GM21737 (cell line): ENCODE measurements around the gene CSTF2.
"Not testable (repeated sequence)": the region's sequence is repeated elsewhere in the genome, so short reads cannot be mapped to it uniquely, and the experiment has no call there.

ENCODE experiments used
- ATAC-seq: cut with Tn5 transposase; IDR thresholded peaks from one replicate; pipeline ENCODE4 v1.9.1; 2021; ENCODE audit warnings: mild to moderate bottlenecking, moderate library complexity; ENCODE audit not compliant: unreplicated experiment

Gene CSTF2

GRCh38 chrX:100819837-100820666 is at the start of gene CSTF2:
CSTF2 (plus strand) TSS chrX:100820391; CDS start chrX:100820417, 26 bp downstream.
- peak; percentile 100 for ATAC-seq

DNA sequence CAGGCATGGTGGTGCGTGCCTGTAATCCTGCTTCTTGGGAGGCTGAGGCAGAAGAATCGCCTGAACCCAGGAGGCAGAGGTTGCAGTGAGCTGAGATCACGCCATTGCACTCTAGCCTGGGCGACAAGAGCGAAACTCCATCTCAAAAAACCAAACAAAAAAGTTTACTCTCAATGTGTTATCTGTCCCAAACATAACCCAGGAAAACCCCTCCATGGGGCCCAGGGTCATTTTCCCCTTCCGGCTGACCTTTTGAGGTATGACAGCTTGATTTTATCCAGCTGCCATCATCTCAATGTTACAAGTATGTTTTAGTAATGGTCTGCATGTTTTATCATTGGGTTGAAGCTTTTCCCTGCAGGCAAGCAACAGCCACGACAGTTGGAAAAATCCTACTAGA is 23.8 kb upstream of the CSTF2 start:
- ATAC-seq = not testable (repeated sequence)

DNA sequence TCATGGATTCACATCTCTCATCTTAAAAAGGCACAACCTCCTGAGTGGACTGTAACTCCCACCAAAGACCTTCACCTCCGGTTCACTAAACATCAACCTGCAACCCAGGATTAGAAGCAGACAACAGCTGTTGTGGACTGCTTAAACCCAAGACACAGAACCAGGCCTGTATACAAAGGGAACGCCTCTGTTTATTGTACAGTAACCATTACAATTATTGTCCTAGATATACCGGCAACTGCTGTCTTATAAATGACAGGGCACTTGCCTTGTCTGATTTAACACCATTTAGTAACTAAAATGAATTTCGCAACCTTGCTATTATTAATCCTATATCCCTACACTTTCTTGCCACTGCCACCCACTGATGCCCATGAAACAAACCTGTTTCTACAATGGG is 22.8 kb upstream of the CSTF2 start:
- no peak for ATAC-seq

- no peak for ATAC-seq
Observed at GRCh38 chrX:100798484-100799214, 21.5 kb upstream of the CSTF2 start.

DNA sequence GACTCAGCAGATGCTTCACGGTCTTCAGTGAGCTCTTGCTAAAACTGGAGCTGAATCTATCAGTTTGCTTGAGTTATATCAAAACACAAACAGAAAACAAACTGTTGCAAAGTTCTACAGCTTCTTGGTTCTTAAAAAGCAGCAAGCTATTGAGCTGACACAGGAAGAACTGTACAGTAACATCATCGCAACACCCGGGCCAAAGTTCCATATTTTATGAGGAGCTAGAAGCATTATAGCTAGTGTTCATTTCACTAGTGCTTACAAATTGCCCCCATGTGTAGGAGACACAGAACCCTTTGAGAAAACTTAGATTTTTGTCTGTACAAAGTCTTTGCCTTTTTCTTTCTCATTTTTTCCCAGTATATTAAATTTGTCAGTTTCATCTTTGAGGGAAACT is 17.3 kb upstream of the CSTF2 start:
- ATAC-seq = no peak

GRCh38 chrX:100804780-100805179 is 15.4 kb upstream of the CSTF2 start:
- ATAC-seq = no peak

GRCh38 chrX:100808265-100808664 is 11.9 kb upstream of the CSTF2 start:
- ATAC-seq = not testable (repeated sequence)

- no peak for ATAC-seq
Observed at GRCh38 chrX:100812216-100813158, 7.7 kb upstream of the CSTF2 start.

- ATAC-seq = no peak
Observed at GRCh38 chrX:100817340-100817739, 2.9 kb upstream of the CSTF2 start.

DNA sequence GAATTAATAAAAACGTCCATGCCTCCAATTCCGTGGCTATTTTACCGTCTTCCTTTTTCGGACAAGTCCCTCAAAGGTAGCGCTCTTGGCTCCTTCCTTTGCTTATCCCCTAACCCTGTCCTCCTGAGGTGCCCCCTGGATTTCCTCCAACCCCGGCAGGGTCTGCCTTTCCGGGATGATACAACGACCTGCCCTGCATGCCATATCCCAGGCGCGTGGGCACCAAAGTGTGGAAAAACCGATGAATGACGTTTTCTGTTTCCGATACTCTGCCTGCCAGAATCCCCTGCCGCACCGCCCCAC is 706 bp upstream of the CSTF2 start:
- ATAC-seq = no peak

- peak; percentile 74 for ATAC-seq
Observed at GRCh38 chrX:100829730-100830129, 9.5 kb downstream of the CSTF2 start.

GRCh38 chrX:100830143-100830542 is 10.0 kb downstream of the CSTF2 start:
- peak; percentile 12 for ATAC-seq

DNA sequence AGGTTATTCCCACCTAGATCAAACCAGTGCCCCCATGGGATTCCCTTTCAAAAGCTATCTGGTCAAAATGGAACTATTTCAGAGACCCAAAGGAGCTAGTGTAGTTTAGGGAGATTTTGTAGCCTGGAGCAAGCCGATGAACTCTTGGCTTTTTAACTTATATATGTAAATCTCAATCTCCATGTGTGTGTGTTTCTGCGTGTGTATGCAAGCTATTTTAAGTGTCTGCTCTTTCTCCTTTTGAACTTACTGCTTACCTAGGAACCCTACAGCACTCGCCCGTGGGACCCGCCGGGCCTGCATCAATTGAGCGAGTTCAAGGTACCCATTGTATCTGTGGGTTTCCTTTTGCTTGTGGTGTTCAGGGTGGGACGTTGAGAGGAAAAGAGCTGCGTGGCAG is 10.4 kb downstream of the CSTF2 start:
- no peak for ATAC-seq

DNA sequence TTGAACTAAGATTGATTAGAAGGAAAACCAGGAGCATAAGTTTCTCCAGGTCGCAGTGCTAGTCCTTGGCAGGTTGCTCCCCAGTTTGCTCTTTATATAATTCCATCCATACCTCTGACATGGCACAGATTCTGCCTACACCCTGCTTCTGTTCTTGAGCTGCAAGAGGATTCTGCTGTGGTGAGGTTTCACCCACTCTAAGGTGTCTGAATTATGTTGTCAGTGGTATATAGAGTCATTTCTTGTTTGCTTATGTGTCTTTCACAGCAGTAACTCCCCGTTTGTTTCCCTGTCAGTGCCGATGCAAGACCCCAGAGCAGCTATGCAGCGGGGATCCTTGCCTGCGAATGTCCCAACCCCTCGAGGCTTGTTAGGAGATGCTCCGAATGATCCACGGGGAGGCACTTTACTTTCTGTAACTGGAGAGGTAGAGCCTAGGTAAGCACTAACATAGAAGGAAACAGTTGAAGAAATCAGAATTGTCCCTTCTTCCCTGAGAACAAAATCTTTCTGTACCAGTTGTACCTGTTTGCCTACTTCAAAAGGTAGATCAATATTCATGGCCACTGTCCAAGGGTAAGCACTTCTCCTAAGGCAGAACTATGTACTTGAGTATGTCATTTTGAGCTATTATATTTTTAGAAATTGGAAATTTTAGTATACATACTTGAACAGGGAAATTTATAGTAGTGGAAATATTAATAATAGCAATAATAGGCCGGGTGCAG is 11.2 kb downstream of the CSTF2 start:
- no peak for ATAC-seq

- no peak for ATAC-seq
Observed at GRCh38 chrX:100850317-100850716, 30.1 kb downstream of the CSTF2 start.

DNA sequence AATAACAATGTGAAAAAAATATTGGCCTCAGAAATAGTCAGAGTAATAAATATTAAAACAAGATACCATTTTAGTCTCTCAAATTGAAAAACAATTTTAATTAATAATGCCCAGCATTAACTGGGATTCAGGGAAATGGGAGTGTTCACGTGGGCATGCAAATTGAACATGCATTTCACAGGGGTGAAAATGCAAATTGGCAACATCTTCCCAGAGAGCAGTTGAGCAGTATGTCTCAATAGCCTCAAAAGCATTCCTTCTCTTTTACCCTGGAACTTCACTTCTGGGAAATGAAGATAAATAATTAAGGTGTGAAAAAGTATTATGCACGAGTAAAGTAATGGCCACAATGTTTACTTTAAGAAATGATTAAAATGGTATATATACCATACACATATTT is 32.6 kb downstream of the CSTF2 start:
- no peak for ATAC-seq

GRCh38 chrX:100863326-100863864 is 43.2 kb downstream of the CSTF2 start:
- no peak for ATAC-seq

GRCh38 chrX:100864657-100865391 is 44.6 kb downstream of the CSTF2 start:
- no peak for ATAC-seq

GRCh38 chrX:100868273-100868672 is 48.1 kb downstream of the CSTF2 start:
- ATAC-seq = no peak

- ATAC-seq = no peak
Observed at GRCh38 chrX:100870527-100870926, 50.3 kb downstream of the CSTF2 start.
